Nucleus accumbens (tissue), 56 donors: ENCODE results near the gene GMCL2.

Experiments used
- DNase-seq, 56 donors: peaks; one replicate each; lab custom pipeline; 2025; lab: John Stamatoyannopoulos, UW

The GMCL2 gene

DNA sequence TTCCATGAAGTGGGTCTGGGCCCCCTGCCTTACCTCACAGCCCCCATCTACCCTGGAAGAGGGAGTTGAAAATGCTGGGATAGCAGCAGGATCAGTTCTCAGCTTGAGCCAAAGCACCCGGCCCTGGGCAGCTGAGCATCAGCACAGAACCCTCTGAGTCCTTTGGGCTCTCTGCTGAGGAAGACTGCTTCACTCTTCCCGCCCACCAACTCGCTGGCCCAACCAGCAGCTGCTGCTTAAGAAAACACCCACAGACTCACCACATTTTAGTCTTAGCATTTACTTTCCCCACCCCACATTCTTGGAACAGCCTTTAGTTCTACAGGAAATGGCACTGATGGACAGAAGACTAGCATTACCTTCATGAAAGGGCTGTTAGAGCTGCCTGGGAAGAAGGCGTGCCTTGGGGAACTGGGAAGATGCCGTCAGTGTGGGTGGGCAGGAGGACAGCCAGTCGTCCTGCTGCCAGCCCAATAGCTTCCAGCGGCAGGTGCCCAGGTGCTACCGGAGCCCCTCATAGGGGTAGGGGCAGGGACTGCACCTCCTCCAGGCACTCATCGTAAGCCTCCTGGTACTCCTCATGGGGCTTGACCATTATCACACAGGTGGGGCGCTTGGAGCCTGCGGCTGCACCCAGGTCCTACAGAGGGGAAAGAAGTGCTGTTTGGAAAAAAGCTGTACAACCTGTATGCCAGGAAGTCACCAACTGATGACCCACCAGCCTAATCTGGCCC lies 37.8 kb downstream of the GMCL2 start:
- DNase-seq: peak in 1 of 56 donors; percentile 6

GRCh38 chr5:178147406-178147805 lies 39.8 kb downstream of the GMCL2 start:
- DNase-seq: no peak

DNA sequence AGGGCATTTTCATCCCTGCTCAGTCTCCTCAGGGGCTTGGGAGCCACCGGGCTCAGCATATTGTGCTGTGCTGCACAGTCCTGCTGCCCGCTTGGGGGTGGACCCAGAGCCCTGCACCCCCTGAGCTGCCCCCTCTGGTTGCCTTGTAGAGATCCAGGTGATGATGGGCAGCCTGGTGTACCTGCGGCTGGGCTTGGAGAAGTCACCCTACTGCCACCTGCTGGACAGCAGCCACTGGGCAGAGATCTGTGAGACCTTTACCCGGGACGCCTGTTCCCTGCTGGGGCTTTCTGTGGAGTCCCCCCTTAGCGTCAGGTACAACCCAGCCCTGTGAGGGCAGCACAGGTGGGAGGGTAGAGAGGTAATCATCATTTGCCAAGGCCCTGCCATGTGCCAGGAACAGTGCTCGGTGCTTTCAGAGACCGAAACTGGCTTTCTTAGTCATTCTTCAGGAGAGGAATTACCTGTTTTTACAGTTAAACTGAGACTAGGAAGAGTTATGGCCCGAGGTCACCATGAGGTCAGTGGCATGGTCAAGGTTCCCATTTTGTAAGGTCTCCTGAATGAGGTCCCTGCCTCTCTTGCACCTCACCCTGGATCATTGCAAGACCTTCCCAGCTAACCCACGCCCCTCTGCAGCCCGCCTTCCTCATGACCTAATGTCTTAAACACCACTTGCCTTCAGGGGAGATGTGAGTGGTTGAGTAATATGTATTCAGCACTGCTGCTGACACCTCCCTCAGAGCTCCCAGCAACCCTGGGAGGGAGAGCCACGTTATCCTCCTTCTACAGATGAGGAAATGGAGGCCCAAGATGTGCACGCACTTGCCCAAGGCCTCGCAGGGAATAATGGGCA lies 41.0 kb downstream of the GMCL2 start:
- DNase-seq: peak in 10 of 56 donors; percentile 6 to 54 (median 23)

DNA sequence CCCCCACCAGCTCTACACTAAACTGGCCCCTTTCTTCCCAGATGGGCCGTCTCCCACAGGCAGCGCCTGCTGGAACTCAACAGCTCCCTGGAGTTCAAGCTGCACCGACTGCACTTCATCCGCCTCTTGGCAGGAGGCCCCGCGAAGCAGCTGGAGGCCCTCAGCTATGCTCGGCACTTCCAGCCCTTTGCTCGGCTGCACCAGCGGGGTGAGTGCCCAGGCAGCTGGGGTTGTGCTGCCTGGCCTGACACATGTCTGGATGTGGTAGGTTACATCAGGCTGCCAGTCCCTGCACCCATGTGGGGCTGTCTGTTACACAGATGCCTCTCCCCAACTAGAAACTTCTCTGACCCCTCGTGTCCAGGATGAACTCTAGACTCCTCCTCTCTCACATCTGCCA lies 43.3 kb downstream of the GMCL2 start:
- peak in 5 of 56 donors; percentile 11 to 47 (median 26) for DNase-seq

- DNase-seq: no peak
Observed at GRCh38 chr5:178143246-178143645, 43.9 kb downstream of the GMCL2 start.

- no peak for DNase-seq
Observed at GRCh38 chr5:178142642-178143041, 44.5 kb downstream of the GMCL2 start.

DNA sequence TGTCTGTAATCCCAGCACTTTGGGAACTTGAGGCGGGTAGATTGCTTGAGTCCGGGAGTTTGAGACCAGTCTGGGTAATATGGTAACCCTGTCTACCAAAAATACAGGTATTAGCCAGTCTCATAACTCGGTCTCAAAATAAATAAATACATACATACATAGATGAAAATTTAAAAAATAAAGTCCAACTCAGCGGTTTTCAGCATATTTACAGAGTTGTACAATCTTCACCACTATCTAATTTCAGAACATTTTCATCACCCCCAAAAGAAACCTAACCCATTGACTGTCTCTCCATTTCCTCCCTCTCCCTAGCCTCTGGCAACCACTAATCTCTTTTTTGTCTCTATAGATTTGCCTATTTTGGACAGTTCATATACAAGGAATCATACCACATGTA lies 45.6 kb downstream of the GMCL2 start:
- no peak for DNase-seq

- DNase-seq: no peak
Observed at GRCh38 chr5:178137991-178138390, 49.2 kb downstream of the GMCL2 start.

- DNase-seq: no peak
Observed at GRCh38 chr5:178136990-178137389, 50.2 kb downstream of the GMCL2 start.
